Measurements from ENCODE around the gene SLC4A9.
A peak's percentile ranks its signal among the peaks of the same experiment; 100 is the strongest.
"Not testable (repeated sequence)": the region's sequence is repeated elsewhere in the genome, so short reads cannot be mapped to it uniquely, and the experiment has no call there.

SLC4A9 gene

GRCh38 chr5:140400730-140401361, 40.9 kb downstream of the SLC4A9 start:
- DNase-seq, result peak; percentile 76

- DNase-seq, result peak; percentile 92
These were observed 41.6 kb downstream of the SLC4A9 start, which contains the start of gene ANKHD1 for GRCh38 chr5:140401362-140402257. Gene ANKHD1, plus strand, starts transcription at chr5:140401833. Its CDS starts 135 bp downstream, at chr5:140401968.

DNA sequence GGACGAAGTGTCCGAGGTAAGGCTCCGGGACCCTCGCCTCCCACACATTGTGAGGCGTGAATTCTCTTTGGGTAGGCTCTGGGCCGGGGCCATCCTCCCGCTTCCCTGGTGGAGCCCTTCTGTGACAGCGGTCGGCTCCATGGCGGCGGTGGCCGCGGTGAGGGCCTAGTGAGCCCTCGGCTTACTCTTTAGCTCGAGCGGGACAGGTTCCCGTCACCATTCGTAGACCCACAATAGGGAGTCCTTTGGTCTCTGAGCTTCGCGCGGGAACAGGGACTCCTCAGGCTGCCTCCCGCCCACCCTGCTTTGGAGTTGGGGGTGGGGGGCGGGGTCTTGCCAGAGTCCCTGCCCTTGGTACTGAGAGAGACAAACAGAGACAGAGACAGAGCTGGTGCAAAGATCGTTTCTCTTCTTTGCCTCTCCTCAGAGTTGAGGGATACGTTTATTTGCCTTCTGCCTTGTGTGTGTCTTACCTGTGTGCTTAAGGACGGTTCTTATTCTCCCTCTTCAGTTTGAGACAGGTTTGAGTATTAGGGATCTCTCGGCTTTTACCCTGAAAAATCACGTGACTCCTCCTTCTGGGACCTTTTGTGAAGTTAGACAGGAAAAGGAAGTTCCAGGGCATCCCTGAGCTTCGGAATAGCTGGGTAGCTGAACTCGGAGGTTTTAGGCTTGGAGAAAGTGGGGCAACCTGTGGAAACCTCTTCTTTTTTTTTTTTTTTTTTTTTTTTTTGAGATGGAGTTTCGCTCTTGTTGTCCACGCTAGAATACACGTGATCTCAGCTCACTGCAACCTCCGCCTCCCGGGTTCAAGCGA, 42.5 kb downstream of the SLC4A9 start:
- peak; percentile 23 for DNase-seq

DNA sequence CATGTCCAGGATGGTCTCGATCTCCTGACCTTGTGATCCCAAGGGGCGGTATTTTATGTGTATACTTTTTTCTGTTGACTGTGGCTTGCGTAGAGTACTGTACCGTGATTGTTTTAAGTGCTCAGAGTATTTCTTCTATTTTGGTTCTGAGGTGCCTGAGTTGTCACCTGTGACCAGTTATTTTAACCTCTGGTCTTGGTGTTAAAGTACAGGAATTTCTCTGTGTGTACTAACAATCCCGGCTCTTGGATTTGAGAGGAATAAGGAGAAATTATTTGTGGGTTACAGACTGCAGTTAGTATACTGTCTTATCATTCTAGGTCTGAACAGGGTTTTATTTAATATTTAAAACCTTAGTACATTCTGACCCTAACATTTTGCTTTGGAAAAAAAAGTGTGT, 43.6 kb downstream of the SLC4A9 start:
- DNase-seq, result no peak

DNA sequence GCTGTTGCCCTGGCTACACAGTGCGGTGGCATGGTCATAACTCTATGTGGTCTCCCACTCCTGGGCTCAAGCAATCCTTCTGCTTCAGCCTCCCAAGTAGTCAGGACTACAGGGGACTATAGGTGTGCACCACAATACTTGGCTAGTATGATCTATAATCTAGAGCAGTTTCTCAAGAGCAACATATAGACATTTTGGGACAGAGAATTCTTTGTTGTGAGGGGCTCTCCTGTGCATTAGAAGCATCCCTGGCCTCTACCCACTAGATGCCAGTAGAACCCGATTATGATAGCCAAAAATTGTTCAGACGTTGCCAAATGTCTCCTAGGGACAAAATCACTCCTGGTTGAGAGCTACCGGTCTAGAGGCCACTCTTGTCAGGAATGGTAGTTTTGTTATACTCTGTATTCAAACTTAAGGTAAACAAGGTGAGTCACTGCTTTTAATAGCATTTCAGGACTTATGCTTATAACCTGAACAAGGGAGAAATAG, 48.8 kb downstream of the SLC4A9 start:
- no peak for DNase-seq

- DNase-seq, result no peak
These were observed 53.2 kb downstream of the SLC4A9 start for GRCh38 chr5:140413230-140413629.

DNA sequence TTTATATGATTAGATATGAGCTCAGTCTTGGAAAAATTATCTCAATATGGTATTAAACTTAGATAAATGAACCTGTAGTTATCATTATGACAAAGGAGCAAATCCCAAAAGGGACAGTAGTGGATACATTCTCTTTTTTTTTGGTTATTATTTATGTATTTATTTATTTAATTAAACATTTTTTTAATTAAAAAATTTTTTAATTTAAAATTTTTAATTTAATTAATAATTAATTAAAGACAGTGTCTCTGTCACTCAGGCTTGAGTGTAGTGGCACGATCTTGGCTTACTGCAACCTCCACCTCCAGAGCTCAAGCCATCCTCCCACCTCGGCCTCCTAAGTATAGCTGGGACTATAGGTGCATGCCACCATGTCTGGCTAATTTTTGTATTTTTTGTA, 57.2 kb downstream of the SLC4A9 start:
- no peak for DNase-seq

DNA sequence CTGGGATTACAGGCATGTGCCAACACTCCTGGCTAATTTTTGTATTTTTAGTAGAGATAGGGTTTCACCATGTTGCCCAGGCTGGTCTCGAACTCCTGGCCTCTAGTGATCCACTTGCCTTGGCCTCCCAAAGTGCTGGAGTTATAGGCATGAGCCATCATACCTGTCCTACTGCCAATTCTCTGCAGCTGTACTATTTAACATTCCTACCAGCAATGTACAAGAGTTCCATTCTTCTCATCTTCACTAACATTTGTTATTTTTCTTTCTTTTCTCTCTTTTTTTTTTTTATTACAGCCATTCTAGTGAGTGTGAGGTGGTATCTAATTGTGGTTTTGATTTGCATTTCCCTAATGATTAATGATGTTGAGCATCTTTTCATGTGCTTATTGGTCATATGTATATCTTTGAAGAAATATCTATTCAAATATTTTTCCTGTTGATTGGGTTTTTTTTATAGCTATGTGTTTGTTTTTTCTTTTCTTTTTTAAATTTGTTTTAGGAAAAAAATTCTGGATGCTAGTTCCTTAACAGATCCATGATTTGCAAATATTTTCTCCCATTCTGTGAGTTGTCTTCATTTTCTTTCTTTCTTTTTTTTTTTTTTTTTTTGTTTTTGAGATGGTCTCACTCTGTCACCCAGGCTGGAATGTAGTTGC, 59.0 kb downstream of the SLC4A9 start:
- no peak for DNase-seq

DNA sequence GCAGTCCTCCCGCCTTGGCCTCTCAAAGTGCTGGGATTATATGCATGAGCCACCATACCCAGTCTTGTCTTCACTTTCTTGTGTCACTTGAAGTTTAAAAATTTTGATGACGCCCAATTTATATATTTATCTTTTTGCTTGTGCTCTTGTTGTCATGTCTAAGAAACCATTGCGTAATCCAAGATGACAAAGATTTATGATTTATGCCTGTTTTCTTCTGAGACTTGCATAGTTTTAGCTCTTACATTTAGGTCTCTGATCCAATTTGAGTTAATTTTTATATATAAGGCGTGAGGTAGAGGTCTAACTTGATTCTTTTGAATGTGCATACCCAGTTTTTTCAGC, 60.2 kb downstream of the SLC4A9 start:
- no peak for DNase-seq

DNA sequence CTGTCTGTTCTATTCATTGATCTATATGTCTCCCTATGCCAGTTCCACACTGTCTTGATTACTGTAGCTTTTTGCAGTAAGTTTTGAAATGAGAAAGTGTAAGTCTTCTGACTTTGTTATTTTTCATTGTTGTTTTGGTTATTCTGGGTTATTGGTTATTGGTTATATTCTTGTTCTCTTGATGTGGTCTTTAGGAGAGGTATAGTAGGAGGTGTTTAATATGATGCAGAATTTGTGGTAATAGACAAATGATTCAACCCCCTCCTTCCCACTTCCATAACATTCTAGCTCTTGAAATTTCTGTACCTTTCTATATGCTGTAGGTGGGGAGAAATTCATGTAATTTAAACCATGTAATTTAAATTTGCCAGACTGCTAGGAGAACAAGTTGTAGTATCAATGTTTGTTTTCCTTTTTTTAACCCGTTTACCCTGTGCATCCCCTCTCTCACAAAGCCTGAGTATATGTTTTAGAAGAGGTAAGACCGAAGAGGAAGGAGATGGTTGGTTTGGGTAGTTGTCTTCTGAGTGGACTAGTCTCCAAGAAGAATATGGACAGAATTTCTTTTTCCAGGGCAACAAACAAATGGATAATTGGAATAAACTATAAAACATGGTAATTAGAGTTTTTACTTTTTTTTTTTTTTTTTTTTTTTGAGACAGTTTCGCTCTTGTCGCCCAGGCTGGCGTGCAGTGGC, 60.8 kb downstream of the SLC4A9 start:
- no peak for DNase-seq

DNA sequence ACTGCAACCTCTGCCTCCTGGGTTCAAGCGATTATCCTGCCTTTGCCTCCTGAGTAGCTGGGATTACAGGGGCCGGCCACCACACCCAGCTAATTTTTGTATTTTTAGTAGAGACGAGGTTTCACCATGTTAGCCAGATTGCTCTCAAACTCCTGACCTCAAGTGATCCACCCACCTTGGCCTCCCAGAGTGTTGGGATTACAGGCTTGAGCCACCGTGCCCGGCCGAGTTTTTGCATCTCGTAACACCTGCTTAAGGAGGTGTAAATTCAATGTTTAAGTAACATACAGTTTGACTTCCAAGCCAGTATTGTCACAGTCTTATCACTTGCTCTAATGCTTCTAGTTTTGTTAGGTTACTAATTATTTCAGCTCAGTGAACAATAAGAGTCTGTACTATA, 61.4 kb downstream of the SLC4A9 start:
- DNase-seq, result not testable (repeated sequence)

- DNase-seq, result no peak
These were observed 63.6 kb downstream of the SLC4A9 start for GRCh38 chr5:140423609-140424008.

GRCh38 chr5:140424135-140424534, 64.1 kb downstream of the SLC4A9 start:
- no peak for DNase-seq

Data from T-helper 9 cell (primary cell).